Subcutaneous adipose tissue (tissue), 4 donors: Measurements from ENCODE around the gene RPS21. TPM values are rescaled to one million over a fixed set of nuclear protein-coding genes. Genes with fewer than 3 reads are reported as not detected.

Experiments
- CTCF ChIP-seq: fragments of 450-650 bp; IDR thresholded peaks from one replicate; pipeline ENCODE4 v1.5.1; 2016; ENCODE audit warnings: low read depth, mild to moderate bottlenecking, control low read depth, antibody characterized with exemption, moderate library complexity
- total RNA-seq, 4 donors: library from RNA; depleted of rRNA; stranded (reverse); fragments of >200 nt; gene quantifications; one replicate each; pipeline ENCODE4 v1.1.0, GENCODE V29; 2016

RPS21 gene
- total RNA-seq, 4 donors from 2014 or later: 1,888 to 3,001 (median 2,521) TPM

- no peak for TF ChIP-seq CTCF
Measured at GRCh38 chr20:62395311-62396242, 8.7 kb downstream of the RPS21 start.

DNA sequence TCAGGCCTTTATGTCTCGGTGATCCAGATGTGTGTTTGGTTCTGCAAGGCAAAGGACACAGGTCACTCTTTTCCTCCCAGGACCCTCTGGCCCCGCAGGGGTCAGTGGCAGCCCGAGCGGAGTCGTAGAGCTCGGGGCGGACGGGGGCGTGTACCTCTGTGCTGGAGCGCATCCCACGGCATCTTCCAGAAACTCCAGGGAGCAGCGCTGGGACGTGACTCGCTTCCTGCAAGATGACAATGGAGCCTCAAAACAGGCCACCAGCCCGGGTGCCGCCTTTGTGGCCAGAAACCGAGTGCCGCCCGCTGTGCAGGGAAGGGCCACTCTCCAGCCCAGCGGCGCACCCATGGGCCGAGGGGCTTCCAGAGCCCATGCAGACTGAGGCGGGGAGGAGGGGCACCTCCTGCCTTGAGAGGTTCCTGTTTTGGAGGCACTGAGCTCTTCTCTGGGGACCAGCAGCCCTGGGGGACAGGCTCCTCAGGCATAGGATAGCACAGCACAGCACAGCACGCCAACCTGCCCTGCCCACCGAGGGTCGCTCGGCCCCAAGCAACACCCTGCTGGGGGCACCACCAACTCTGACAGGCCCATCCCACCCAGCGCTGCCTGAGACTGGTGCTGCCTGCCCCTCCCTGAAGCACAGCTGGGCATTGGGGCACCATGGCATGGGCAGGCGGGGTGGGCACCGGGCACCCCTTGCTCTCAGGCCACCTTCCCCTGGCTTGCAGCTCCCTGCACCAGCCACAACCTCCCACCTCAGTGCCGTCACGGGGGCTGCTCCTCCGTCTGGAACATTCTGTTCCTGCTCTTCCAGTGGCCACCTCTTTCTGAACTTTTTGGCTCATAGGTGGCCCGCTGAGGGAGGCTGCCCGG lies 9.7 kb downstream of the RPS21 start:
- no peak for TF ChIP-seq CTCF

DNA sequence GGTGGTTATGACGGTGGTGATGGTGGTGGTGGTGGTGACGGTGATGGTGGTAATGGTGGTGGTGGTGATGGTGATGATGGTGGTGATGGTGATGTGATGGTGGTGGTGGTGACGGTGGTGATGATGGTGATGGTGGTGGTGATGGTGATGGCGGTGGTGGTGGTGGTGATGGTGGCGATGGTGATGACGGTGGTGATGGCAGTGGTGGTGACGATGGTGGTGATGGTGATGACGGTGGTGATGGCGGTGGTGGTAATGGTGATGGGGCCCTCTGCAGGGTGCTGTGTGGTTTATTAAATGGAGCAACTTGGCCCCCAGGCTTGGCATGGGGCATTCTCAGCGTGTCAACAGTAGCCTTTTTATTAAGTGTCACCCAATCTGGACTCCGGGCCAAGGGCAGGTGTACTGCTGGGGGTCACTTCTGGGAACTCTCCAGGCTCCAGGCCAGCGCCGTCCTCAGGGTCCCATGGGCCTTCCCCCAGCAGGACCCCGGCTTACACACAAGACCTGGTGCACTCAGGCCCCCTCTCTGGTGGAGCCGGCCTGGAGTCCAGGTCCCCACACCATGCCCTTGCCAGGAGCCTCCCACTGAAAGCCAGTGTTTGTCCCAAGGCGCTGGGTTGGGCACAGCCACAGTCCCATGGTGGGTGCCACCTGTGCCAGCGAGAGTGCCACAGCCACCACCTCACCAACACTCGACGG lies 11.4 kb downstream of the RPS21 start:
- no peak for TF ChIP-seq CTCF

- no peak for TF ChIP-seq CTCF
Measured at GRCh38 chr20:62400021-62400420, 13.1 kb downstream of the RPS21 start.

GRCh38 chr20:62400541-62400940 lies 13.6 kb downstream of the RPS21 start:
- TF ChIP-seq CTCF: no peak

DNA sequence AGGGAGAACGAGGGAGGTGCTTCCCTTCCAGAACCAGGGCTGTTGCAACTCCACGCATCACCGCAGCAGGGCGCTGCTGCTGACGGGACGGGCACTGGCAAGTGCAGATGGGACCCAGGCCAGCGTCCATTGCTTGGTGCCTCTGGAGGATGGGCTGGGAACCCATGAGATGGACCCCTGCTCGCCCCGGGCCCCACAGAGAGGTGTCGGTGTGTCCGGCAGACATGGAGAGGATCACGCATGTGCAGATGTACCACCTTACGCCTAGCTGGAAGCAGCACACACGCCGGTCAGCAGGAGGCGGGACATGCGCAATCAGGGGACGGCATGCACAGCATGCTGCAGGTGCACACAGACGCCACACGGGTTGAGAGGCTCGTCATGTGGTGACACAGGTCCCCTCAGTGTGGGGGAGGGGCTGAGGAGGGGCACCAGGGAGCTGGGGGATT lies 14.5 kb downstream of the RPS21 start:
- no peak for TF ChIP-seq CTCF
